ENCODE data around the gene HOXD4.
A peak's percentile ranks its signal among the peaks of the same experiment; 100 is the strongest.

The HOXD4 gene

DNA sequence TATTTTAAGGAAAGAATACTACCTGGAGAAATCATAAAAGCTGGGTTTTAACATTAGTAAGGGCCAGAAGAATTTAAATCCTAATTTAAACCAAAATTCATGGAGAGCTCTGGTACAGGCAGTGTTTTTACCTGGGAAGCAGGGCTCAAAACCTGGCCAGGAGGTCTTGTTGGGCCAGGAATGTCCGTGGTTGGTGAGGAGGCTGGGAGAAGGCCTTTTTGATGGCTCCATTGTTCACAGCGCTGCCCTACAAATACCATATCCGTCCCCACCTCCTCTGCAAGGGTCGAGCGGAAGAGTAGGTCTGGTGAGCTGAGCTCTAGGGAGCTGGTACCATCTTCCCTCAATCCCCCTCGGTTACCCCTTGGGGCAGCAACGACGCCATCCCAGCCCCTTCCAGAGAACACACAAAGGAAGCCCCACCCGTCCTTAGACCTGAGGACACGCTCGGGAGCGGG, 26.3 kb downstream of the HOXD4 start:
- ChIA-PET CTCF (interaction anchor here (1.1 to 2.0 kb wide), 3 partner anchors 37 to 460 kb away, joined by 3 to 9 read pairs (median 4); no protein-coding TSS in a partner anchor), POLR2A (no interaction called here)
- no peak for DNase-seq (ENCODE audit: low read depth, low spot score)
- TF ChIP-seq, protein P1, sequence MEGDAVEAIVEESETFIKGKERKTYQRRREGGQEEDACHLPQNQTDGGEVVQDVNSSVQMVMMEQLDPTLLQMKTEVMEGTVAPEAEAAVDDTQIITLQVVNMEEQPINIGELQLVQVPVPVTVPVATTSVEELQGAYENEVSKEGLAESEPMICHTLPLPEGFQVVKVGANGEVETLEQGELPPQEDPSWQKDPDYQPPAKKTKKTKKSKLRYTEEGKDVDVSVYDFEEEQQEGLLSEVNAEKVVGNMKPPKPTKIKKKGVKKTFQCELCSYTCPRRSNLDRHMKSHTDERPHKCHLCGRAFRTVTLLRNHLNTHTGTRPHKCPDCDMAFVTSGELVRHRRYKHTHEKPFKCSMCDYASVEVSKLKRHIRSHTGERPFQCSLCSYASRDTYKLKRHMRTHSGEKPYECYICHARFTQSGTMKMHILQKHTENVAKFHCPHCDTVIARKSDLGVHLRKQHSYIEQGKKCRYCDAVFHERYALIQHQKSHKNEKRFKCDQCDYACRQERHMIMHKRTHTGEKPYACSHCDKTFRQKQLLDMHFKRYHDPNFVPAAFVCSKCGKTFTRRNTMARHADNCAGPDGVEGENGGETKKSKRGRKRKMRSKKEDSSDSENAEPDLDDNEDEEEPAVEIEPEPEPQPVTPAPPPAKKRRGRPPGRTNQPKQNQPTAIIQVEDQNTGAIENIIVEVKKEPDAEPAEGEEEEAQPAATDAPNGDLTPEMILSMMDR (IDR thresholded peaks at IDR 0.05; ENCODE audit: insufficient read depth, low read length, missing control alignments) = no peak
- peak overlapping the region; percentile 60 for H3K4me3 ChIP-seq (ENCODE audit: low read depth, low read length)

DNA sequence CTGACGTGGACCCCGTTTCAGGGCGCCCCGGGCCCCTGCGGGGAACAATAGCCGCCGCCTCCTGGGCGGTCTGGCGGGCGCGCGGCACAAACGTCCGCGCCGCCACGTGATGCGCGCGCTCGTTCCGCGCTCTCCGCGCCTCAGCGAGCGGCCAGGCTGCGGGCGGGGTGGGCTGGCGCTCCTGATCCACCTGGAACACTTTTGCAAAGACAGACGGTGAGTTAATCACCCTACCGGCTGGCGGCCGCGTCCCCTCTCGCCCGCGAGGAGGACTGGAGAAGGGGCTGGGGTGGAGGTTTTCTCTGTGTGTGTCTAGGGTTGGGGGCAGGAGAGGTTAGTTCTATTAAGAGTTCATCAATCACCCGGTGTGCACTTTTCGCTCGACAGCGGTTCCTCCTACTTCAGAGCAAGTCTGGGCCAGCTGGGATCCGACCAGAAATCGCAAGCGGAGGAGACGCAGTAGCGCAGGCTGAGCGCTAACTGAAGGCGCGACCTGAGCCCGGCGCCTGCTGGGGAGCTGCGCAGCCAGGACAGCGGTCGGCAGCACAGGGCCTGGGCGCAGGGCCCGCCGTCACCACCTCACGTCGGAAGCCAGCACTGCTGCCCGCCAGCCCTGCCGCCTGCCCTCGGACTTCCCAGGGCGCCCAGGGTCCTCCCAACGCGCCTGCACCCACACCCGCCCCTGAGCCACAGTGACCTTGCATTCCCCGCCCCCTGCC, 26.8 kb downstream of the HOXD4 start:
- ChIA-PET CTCF (interaction anchor here (0.8 to 2.0 kb wide), 7 partner anchors 20 to 459 kb away, joined by 3 to 10 read pairs (median 3); no protein-coding TSS in a partner anchor), POLR2A (no interaction called here)
- H3K4me3 ChIP-seq (ENCODE audit: low read depth, low read length) = peak overlapping the region; percentile 60
- DNase-seq (ENCODE audit: low read depth, low spot score) = no peak
- TF ChIP-seq, protein P1 (IDR thresholded peaks at IDR 0.05; ENCODE audit: insufficient read depth, low read length, missing control alignments) = no peak

DNA sequence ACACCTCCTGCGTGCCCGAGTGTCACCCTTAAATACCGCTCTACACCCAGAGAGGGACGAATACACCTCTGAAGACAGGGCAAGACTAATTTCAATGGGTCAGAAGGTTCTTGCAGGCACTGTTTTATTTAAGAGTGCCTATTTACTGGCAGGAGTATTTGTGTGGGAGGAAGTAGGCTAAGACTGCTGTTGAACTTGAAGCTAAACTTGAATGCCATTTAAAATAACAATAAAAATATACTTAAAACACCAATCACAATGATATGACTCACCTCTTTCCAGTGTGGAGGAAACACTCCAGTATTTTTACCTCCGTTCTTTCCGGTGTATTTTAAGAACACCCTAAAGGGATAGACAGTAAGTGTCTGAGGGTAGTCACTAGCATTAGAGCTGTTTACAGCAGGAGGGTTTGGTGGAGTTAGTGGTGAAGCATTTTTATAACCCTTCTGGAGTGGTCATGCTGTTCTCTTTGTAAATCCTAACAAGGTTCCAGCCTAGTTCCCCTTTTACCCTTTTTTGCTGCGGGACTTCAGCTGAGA, 27.5 kb downstream of the HOXD4 start:
- POLR2A ChIA-PET = interaction anchor here (0.6 to 0.9 kb wide), 2 partner anchors 305 to 376 kb away, joined by 3 to 4 read pairs; no protein-coding TSS in a partner anchor
- peak overlapping the region; percentile 60 for H3K4me3 ChIP-seq (ENCODE audit: low read depth, low read length)
- TF ChIP-seq, protein P1 (IDR thresholded peaks at IDR 0.05; ENCODE audit: insufficient read depth, low read length, missing control alignments) = no peak
- CTCF ChIA-PET = interaction anchor here (0.8 to 2.0 kb wide), 7 partner anchors 20 to 376 kb away, joined by 3 to 10 read pairs (median 3); no protein-coding TSS in a partner anchor
- no peak for DNase-seq (ENCODE audit: low read depth, low spot score)

DNA sequence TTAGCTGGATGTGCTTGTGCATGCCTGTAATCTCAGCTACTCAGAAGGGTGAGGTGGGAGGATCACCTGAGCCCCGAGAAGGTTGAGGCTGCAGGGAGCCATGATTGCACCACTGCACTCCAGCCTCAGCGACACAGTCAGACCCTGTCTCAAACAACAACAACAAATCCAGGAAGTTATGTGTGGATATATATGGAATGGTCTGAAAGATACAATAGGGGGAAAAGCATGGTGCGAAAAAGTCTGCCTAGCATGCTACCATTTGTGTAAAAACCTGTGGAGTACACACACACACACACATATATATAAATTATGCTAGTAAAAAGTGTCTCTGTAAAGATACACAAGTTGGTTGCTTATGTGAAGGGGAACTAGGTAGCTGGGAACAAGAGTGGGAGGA, 30.2 kb downstream of the HOXD4 start:
- ChIA-PET POLR2A (no interaction called here), CTCF (interaction anchor here (1.2 kb wide), 1 partner anchor 273 kb away, joined by 5 read pairs; no protein-coding TSS in a partner anchor)
- H3K4me3 ChIP-seq (ENCODE audit: low read depth, low read length) = no peak overlapping the region
- no peak for DNase-seq (ENCODE audit: low read depth, low spot score)
- TF ChIP-seq, protein P1 (IDR thresholded peaks at IDR 0.05; ENCODE audit: insufficient read depth, low read length, missing control alignments) = no peak

DNA sequence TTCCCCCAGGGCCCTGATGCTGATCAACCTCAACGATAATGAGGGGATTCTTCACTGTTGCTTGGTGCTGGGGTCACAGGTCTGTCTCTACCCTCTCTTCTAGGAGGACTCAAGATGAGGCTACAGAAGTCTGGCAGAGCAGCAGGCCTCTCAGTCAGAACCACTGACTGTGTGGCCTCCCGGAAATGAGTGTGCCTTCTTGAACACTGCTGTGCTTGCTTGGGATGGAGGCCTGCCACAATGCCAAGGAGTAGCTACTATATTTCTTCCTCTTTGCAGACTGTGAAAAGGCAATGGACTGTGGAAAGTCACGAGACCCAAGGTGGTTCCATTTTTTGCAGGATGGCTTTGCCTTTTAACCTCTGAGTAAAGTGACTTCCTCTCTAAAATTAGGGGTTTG, 31.3 kb downstream of the HOXD4 start:
- DNase-seq (ENCODE audit: low read depth, low spot score) = no peak
- TF ChIP-seq, protein P1 (IDR thresholded peaks at IDR 0.05; ENCODE audit: insufficient read depth, low read length, missing control alignments) = no peak
- ChIA-PET CTCF (no interaction called here), POLR2A (no interaction called here)
- no peak overlapping the region for H3K4me3 ChIP-seq (ENCODE audit: low read depth, low read length)

DNA sequence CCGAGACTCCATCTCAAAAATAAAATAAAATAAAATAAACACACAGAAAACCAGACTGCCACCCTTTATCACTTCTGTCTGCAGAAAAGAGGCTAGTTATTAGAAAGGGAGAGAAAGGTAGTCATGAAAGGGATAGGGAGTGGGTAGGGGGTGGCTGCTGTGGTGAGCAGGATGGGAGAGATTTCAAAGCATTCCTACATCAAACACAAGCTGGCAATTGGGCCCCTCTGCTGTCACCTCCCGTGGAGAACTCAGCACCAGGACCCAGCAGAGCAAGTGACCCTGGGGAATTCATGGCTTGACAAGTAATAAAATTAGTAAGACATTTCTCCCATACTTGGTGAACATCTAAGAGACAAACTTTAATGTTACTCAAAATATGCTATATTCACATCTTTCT, 33.4 kb downstream of the HOXD4 start:
- ChIA-PET CTCF (interaction anchor here (1.4 kb wide), 1 partner anchor 270 kb away, joined by 3 read pairs; no protein-coding TSS in a partner anchor), POLR2A (no interaction called here)
- TF ChIP-seq, protein P1 (IDR thresholded peaks at IDR 0.05; ENCODE audit: insufficient read depth, low read length, missing control alignments) = no peak
- no peak overlapping the region for H3K4me3 ChIP-seq (ENCODE audit: low read depth, low read length)
- no peak for DNase-seq (ENCODE audit: low read depth, low spot score)

All from AG04449 (cell line).